Activated T-cell treated with anti-CD3 and anti-CD28 coated beads for 48 hours (primary cell): Measurements from ENCODE around the gene ADAMTS8.
A peak's percentile ranks its signal among the peaks of the same experiment; 100 is the strongest.

Source experiments
- DNase-seq: peaks from one replicate; pipeline ENCODE4 v3.0.0-alpha.2; 2020; ENCODE audit warnings: low read depth

Gene ADAMTS8

GRCh38 chr11:130418756-130419155 is 9.7 kb downstream of the ADAMTS8 start:
- DNase-seq, result no peak

- DNase-seq, result no peak
These were observed 10.2 kb downstream of the ADAMTS8 start for GRCh38 chr11:130418210-130418609.

- no peak for DNase-seq
These were observed 11.5 kb downstream of the ADAMTS8 start for GRCh38 chr11:130416906-130417305.

GRCh38 chr11:130416530-130416882 is 11.9 kb downstream of the ADAMTS8 start:
- no peak for DNase-seq

- no peak for DNase-seq
These were observed 12.5 kb downstream of the ADAMTS8 start for GRCh38 chr11:130415731-130416529.

- DNase-seq, result no peak
These were observed 14.0 kb downstream of the ADAMTS8 start for GRCh38 chr11:130414107-130415080.

GRCh38 chr11:130413405-130414106 is 14.9 kb downstream of the ADAMTS8 start:
- DNase-seq, result peak; percentile 21

GRCh38 chr11:130411223-130411622 is 17.2 kb downstream of the ADAMTS8 start:
- no peak for DNase-seq

- DNase-seq, result no peak
These were observed 18.6 kb downstream of the ADAMTS8 start for GRCh38 chr11:130409594-130410388.

- DNase-seq, result no peak
These were observed 19.5 kb downstream of the ADAMTS8 start for GRCh38 chr11:130408901-130409300.

GRCh38 chr11:130408401-130408890 is 20.0 kb downstream of the ADAMTS8 start:
- DNase-seq, result no peak

GRCh38 chr11:130407978-130408377 is 20.4 kb downstream of the ADAMTS8 start:
- no peak for DNase-seq

GRCh38 chr11:130405428-130405827 is 23.0 kb downstream of the ADAMTS8 start:
- no peak for DNase-seq

- DNase-seq, result no peak
These were observed 23.7 kb downstream of the ADAMTS8 start for GRCh38 chr11:130404727-130405126.

GRCh38 chr11:130403967-130404366 is 24.4 kb downstream of the ADAMTS8 start:
- no peak for DNase-seq

GRCh38 chr11:130403271-130403804 is 25.1 kb downstream of the ADAMTS8 start:
- DNase-seq, result no peak

- DNase-seq, result no peak
These were observed 25.8 kb downstream of the ADAMTS8 start for GRCh38 chr11:130402570-130402969.

- DNase-seq, result no peak
These were observed 27.5 kb downstream of the ADAMTS8 start for GRCh38 chr11:130400781-130401483.

GRCh38 chr11:130399196-130399595 is 29.2 kb downstream of the ADAMTS8 start:
- DNase-seq, result no peak

- no peak for DNase-seq
These were observed 30.6 kb downstream of the ADAMTS8 start for GRCh38 chr11:130397780-130398179.
